DMS53 treated with DMSO at 0.1 percent for 48 hours (cell line): ENCODE results near the gene CYP2B6.
"Not testable (repeated sequence)": the region's sequence is repeated elsewhere in the genome, so short reads cannot be mapped to it uniquely, and the experiment has no call there.

Source experiments
- DNase-seq: peaks from one replicate; lab custom pipeline; 2025; ENCODE audit not compliant: unreplicated experiment; lab: John Stamatoyannopoulos, UW

CYP2B6 gene

GRCh38 chr19:41030651-41031050 lies 39.6 kb downstream of the CYP2B6 start:
- no peak for DNase-seq

DNA sequence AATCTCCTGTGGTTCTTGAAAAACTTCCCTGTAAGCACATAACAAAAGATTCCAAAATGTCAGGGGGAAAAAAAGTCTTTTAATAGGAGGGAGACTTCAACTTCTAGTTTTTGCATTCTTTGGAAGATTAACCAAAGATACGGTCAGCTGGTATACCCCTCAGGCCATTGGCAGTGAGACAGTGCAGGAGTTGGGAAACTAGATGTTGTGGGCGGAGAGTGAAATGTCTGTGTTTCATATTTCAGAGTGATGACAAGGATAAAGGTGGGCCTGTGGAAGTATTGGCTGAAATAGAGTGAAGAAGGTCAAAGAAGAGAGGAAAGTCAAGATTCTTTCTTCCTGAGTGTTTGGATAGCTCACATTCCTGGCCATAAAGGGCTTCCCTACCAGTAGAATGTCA lies 40.8 kb downstream of the CYP2B6 start:
- DNase-seq: no peak

DNA sequence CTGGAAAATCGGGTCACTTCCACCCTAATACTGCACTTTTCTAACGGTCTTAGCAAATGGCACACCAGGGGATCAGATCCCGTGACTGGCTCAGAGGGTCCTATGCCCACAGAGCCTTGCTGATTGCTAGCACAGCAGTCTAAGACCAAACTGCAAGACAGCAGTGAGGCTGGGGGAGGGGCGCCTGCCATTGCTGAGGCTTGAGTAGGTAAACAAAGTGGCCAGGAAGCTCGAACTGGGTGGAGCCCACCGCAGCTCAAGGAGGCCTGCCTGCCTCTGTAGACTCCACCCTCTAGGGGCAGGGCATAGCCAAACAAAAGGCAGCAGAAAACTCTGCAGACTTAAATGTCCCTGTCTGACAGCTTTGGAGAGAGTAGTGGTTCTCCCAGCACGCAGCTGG lies 42.2 kb downstream of the CYP2B6 start:
- not testable (repeated sequence) for DNase-seq

GRCh38 chr19:41039806-41040205 lies 48.7 kb downstream of the CYP2B6 start:
- DNase-seq: no peak

GRCh38 chr19:41045095-41045494 lies 54.0 kb downstream of the CYP2B6 start:
- DNase-seq: not testable (repeated sequence)

DNA sequence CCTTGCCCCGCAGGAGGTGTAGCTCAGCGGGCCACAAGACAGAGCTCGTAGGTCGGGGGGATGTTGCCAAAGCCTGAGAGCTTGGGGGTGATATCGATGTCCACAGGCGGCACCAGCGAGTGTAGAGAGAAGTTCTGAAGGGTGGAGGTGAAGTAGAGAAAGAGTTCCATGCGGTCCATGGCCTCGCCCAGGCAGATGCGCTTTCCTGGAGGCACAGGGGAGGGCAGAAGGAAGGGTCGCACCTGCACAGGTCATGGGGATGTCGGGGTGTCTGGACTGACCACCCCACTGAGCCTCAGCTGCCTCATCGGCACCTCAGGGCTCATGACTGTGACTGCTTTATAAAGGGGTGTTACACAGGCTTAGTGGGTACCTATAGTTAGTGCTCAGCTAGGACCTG lies 59.3 kb downstream of the CYP2B6 start:
- DNase-seq: no peak

GRCh38 chr19:41052162-41052561 lies 61.1 kb downstream of the CYP2B6 start:
- DNase-seq: not testable (repeated sequence)

GRCh38 chr19:41053331-41053730 lies 62.2 kb downstream of the CYP2B6 start:
- DNase-seq: not testable (repeated sequence)

DNA sequence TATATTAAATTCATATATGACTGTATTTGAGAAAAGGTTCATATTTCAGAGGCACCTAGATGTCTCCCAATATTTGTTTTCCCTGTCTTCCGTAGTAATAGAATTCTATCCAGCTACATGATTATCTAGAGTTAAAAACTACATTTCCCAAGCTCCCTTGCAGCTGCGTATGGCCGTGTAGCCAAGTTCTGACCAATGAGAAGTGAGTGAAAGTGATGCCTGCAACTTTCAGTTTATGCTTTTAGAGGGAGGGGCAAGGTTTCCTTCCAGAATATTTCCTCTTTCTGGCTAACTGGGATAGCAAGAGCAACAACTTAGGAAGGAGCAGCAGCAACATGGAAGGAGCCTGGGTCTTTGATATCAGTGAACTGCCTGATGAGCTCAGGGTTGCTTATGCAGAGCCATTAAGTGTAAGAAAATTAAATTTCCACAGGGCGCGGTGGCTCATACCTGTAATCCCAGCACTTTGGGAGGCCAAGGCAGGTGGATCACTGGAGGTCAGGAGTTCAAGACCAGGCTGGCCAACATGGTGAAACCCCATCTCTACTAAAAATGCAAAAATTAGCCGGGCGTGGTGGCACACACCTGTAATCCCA lies 74.0 kb downstream of the CYP2B6 start:
- DNase-seq: no peak
